HG02885 (cell line): ENCODE data around the gene CLMN.

ENCODE experiments used
- ATAC-seq: cut with Tn5 transposase; IDR thresholded peaks from one replicate; pipeline ENCODE4 v1.9.1; 2021; ENCODE audit warnings: mild to moderate bottlenecking; ENCODE audit not compliant: unreplicated experiment, poor library complexity

The CLMN gene

GRCh38 chr14:95323917-95324316, 4.2 kb upstream of the CLMN start:
- ATAC-seq, result no peak

GRCh38 chr14:95323361-95323760, 3.7 kb upstream of the CLMN start:
- no peak for ATAC-seq

GRCh38 chr14:95322651-95323050, 2.9 kb upstream of the CLMN start:
- ATAC-seq, result no peak

- ATAC-seq, result no peak
Measured at GRCh38 chr14:95321693-95322455, 2.2 kb upstream of the CLMN start.

- ATAC-seq, result no peak
Measured at GRCh38 chr14:95320955-95321600, 1.4 kb upstream of the CLMN start.

GRCh38 chr14:95320078-95320895, 579 bp upstream of the CLMN start:
- no peak for ATAC-seq

GRCh38 chr14:95318399-95319311, 1.1 kb downstream of the CLMN start:
- no peak for ATAC-seq

GRCh38 chr14:95317817-95318343, 1.8 kb downstream of the CLMN start:
- ATAC-seq, result no peak

- no peak for ATAC-seq
Measured at GRCh38 chr14:95316821-95317220, 2.9 kb downstream of the CLMN start.

GRCh38 chr14:95315579-95315978, 4.1 kb downstream of the CLMN start:
- no peak for ATAC-seq

GRCh38 chr14:95315156-95315555, 4.6 kb downstream of the CLMN start:
- ATAC-seq, result no peak

- peak; percentile 64 for ATAC-seq
Measured at GRCh38 chr14:95314609-95315008, 5.1 kb downstream of the CLMN start.

GRCh38 chr14:95313707-95314106, 6.0 kb downstream of the CLMN start:
- no peak for ATAC-seq

GRCh38 chr14:95313190-95313589, 6.5 kb downstream of the CLMN start:
- no peak for ATAC-seq

GRCh38 chr14:95312311-95312710, 7.4 kb downstream of the CLMN start:
- ATAC-seq, result no peak

GRCh38 chr14:95311752-95312151, 8.0 kb downstream of the CLMN start:
- ATAC-seq, result no peak

- no peak for ATAC-seq
Measured at GRCh38 chr14:95310635-95311380, 8.9 kb downstream of the CLMN start.

- ATAC-seq, result no peak
Measured at GRCh38 chr14:95309261-95310051, 10.3 kb downstream of the CLMN start.
